Lung (tissue), 12 donors: Measurements from ENCODE around the gene TMBIM6. TPM values are rescaled to one million over a fixed set of nuclear protein-coding genes. Genes with fewer than 3 reads are reported as not detected.

Experiments used
- ATAC-seq: fragments of 200-7000 bp; cut with Tn5 transposase; one replicate; pipeline ENCODE4 v1.9.1; 2020; ENCODE audit warnings: moderate number of reproducible peaks; ENCODE audit not compliant: insufficient read depth, low FRiP score
- DNase-seq, 3 donors: peaks; one replicate each; pipeline ENCODE4 v3.0.0-alpha.2; 2013 to 2017
- H3K27ac ChIP-seq, 2 donors: one replicate each; pipeline ENCODE4 v1.5.1; 2013; ENCODE audit warnings: mild to moderate bottlenecking in 2 of 2, moderate library complexity in 2 of 2, control low read depth in 1 of 2, inconsistent platforms in 1 of 2, low read depth in 1 of 2, low read length in 1 of 2
- H3K27me3 ChIP-seq, 3 donors: one replicate each; pipeline ENCODE4 v1.5.1; 2013; ENCODE audit warnings: low read length in 2 of 3; ENCODE audit not compliant: control insufficient read depth in 3 of 3, insufficient read depth in 3 of 3
- H3K36me3 ChIP-seq, 4 donors: one replicate each; pipeline ENCODE4 v1.5.1; 2013; ENCODE audit warnings: low read length in 4 of 4, mild to moderate bottlenecking in 1 of 4, moderate library complexity in 1 of 4; ENCODE audit not compliant: control insufficient read depth in 4 of 4, insufficient read depth in 4 of 4
- H3K4me1 ChIP-seq, 5 donors: one replicate each; pipeline ENCODE4 v1.5.1; 2013; ENCODE audit warnings: low read length in 5 of 5, mild to moderate bottlenecking in 2 of 5, moderate library complexity in 1 of 5; ENCODE audit not compliant: control insufficient read depth in 5 of 5, insufficient read depth in 5 of 5
- H3K4me3 ChIP-seq: one replicate; pipeline ENCODE4 v1.5.1; 2013; ENCODE audit warnings: mild to moderate bottlenecking, control low read depth, moderate library complexity
- H3K9ac ChIP-seq, 2 donors: one replicate each; pipeline ENCODE4 v1.5.1; 2013; ENCODE audit warnings: low read length in 2 of 2, control low read depth in 1 of 2; ENCODE audit not compliant: insufficient read depth in 1 of 2
- H3K9me3 ChIP-seq, 4 donors: one replicate each; pipeline ENCODE4 v1.5.1; 2013; ENCODE audit warnings: low read length in 3 of 4, mild to moderate bottlenecking in 1 of 4, moderate library complexity in 1 of 4; ENCODE audit not compliant: control insufficient read depth in 4 of 4, insufficient read depth in 3 of 4
- WGBS, 2 donors: extraction: QIAGEN DNeasy Blood & Tissue Kit; methylation state at CpG; one replicate each; pipeline ENCODE4 v1.1.7; 2013; 5-methylcytosine and 5-hydroxymethylcytosine counted together
- polyA plus RNA-seq, 2 donors: library from polyadenylated mRNA; stranded (reverse); fragments of 200-250 nt; gene quantifications; one replicate each; pipeline ENCODE4 v1.2.1, GENCODE V29; 2013
- total RNA-seq, 2 donors: library from RNA; depleted of rRNA in 1 of 2; stranded (reverse); fragments of >200 nt in 1 of 2; gene quantifications; one replicate each; pipeline ENCODE4 v1.2.1, GENCODE V29; 2014 to 2021
- TF ChIP-seq, protein P1 (sequence below): IDR thresholded peaks from 2 replicates; pipeline ENCODE4 v1.5.1; 2012; ENCODE audit warnings: mild to moderate bottlenecking; ENCODE audit errors: control extremely low read depth, extremely low read depth
- donor health status: control.
- donor health status: control.
- donor health status: Bipolar disorder and iron deficiency.
- donor health status: healthy.
- donor health status: DM: yes; HTN: yes; CAD: no.

Gene TMBIM6
- total and polyA plus RNA-seq, 4 donors, result 231 to 661 (median 485) TPM

- no peak for ATAC-seq
- Histone ChIP-seq H3K4me1 (peaks cover 3 to 19% (median 9%) of the 10 kb centered on the region in 5 donors), H3K9me3 (no peaks in the 10 kb centered on the region), H3K4me3 (no peak overlapping the region), H3K36me3 (peaks cover 0 to 47% (median 40%) of the 10 kb centered on the region in 4 donors), H3K9ac (no peak overlapping the region), H3K27ac (no peak overlapping the region), H3K27me3 (no peaks in the 10 kb centered on the region)
- no peak for DNase-seq
- whole genome bisulfite sequencing, 2 donors, result 93 to 94% methylated on average over 12 of the region's 12 CpGs
- TF ChIP-seq, protein P1, sequence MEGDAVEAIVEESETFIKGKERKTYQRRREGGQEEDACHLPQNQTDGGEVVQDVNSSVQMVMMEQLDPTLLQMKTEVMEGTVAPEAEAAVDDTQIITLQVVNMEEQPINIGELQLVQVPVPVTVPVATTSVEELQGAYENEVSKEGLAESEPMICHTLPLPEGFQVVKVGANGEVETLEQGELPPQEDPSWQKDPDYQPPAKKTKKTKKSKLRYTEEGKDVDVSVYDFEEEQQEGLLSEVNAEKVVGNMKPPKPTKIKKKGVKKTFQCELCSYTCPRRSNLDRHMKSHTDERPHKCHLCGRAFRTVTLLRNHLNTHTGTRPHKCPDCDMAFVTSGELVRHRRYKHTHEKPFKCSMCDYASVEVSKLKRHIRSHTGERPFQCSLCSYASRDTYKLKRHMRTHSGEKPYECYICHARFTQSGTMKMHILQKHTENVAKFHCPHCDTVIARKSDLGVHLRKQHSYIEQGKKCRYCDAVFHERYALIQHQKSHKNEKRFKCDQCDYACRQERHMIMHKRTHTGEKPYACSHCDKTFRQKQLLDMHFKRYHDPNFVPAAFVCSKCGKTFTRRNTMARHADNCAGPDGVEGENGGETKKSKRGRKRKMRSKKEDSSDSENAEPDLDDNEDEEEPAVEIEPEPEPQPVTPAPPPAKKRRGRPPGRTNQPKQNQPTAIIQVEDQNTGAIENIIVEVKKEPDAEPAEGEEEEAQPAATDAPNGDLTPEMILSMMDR, result no peak
Measured at GRCh38 chr12:49803693-49804450, 62.5 kb downstream of the TMBIM6 start.

GRCh38 chr12:49804821-49805220 lies 63.5 kb downstream of the TMBIM6 start:
- TF ChIP-seq, protein P1, result no peak
- Histone ChIP-seq H3K9ac (no peak overlapping the region), H3K36me3 (peaks cover 0 to 43% (median 39%) of the 10 kb centered on the region in 4 donors), H3K9me3 (no peaks in the 10 kb centered on the region), H3K27ac (no peak overlapping the region), H3K4me3 (no peak overlapping the region), H3K4me1 (peaks cover 6 to 29% (median 17%) of the 10 kb centered on the region in 5 donors), H3K27me3 (no peaks in the 10 kb centered on the region)
- WGBS, 2 donors, result 94 to 99% methylated on average over 10 of the region's 10 CpGs
- no peak for DNase-seq
- no peak for ATAC-seq

DNA sequence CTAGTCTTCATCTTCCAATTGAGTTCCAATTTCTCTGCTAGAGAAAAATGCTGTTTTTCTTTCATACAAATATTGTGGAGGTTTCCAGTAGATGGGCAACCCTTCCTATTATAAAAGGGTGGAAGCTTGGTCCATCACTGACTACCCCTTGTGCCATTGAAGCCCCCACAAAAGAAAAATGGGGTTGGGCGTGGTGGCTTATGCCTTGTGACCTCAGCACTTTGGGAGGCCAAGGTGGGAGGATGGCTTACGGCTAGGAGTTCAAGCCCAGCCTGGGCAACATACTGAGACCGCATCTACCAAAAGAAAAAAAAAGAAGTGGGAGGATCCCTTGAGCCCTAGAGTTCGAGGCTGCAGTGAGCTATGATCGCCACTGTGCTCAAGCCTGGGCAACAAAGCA lies 64.1 kb downstream of the TMBIM6 start:
- no peaks in the 10 kb centered on the region for H3K27me3 ChIP-seq
- H3K9me3 ChIP-seq, result no peaks in the 10 kb centered on the region
- H3K27ac ChIP-seq, result no peak overlapping the region
- H3K4me3 ChIP-seq, result no peak overlapping the region
- WGBS, 2 donors, result 94 to 98% methylated on average over 5 of the region's 5 CpGs
- no peak overlapping the region for H3K9ac ChIP-seq
- ATAC-seq (no peak), DNase-seq (no peak)
- peaks cover 12 to 34% (median 21%) of the 10 kb centered on the region in 5 donors for H3K4me1 ChIP-seq
- TF ChIP-seq, protein P1, result no peak
- H3K36me3 ChIP-seq, result peaks cover 0 to 40% (median 37%) of the 10 kb centered on the region in 4 donors
